Loucy (cell line): ENCODE data around the gene LMO4.

Source experiments
- EZH2phosphoT487 ChIP-seq: fragments of 200-600 bp; IDR thresholded peaks from 2 replicates; pipeline ENCODE4 v1.6.1; 2018; ENCODE audit warnings: antibody characterized with exemption, mild to moderate bottlenecking, moderate library complexity, borderline replicate concordance
- TF ChIP-seq, protein P1 (sequence below): fragments of 200-600 bp; sonication (generic); conservative IDR thresholded peaks from 2 replicates; pipeline ENCODE4 v1.5.1; 2014; ENCODE audit warnings: mild to moderate bottlenecking, antibody characterized with exemption, low read length

DNA sequence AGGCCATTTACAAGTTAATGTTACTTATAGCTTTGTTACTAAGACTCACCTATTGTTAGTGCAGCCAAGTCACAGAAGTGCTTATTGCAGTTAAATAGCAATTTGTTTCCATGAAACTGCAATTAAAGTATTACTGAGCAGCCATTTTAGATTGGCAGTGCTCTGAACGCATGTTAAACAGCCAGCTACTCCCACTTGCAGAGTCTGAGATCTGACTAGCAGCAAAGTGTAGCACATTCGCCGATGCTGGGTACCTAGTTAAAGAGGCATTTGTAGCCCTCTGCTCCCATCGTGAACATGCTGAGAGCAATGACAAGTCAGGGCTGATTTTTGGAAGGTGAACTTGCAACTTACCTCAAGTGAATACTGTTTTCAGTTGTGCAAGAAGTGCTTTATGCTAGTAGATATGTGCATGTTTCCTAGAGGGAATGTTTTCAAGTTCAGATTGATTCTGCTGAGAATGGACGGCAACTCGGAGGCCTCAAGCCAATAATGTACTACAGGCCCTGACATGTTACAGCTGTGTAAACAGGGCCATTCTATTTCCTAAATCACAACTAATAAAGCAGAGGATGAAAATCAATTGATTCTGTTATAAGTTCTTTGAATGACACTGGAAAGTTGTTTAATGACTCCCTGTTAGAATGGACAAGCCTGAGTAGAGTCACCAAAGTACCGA is 19.8 kb downstream of the LMO4 start:
- TF ChIP-seq, protein P1, sequence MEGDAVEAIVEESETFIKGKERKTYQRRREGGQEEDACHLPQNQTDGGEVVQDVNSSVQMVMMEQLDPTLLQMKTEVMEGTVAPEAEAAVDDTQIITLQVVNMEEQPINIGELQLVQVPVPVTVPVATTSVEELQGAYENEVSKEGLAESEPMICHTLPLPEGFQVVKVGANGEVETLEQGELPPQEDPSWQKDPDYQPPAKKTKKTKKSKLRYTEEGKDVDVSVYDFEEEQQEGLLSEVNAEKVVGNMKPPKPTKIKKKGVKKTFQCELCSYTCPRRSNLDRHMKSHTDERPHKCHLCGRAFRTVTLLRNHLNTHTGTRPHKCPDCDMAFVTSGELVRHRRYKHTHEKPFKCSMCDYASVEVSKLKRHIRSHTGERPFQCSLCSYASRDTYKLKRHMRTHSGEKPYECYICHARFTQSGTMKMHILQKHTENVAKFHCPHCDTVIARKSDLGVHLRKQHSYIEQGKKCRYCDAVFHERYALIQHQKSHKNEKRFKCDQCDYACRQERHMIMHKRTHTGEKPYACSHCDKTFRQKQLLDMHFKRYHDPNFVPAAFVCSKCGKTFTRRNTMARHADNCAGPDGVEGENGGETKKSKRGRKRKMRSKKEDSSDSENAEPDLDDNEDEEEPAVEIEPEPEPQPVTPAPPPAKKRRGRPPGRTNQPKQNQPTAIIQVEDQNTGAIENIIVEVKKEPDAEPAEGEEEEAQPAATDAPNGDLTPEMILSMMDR: no peak
- TF ChIP-seq EZH2phosphoT487: no peak
